Endothelial cell of umbilical vein (primary cell): Measurements from ENCODE around the gene DPY30. TPM values are rescaled to one million over a fixed set of nuclear protein-coding genes. Genes with fewer than 3 reads are reported as not detected.
A peak's percentile ranks its signal among the peaks of the same experiment; 100 is the strongest.

ENCODE experiments used
- BruUV-seq: library from RNA; stranded (reverse); fragments of 400-500 nt; replicated peaks from 2 replicates; lab custom pipeline; 2021; lab: Mats Ljungman, UMichigan
- CTCF ChIA-PET: fragments of 300-600, 350-600 bp; sonication (Branson Sonifier 250); formaldehyde crosslinking; loops from one replicate; lab custom pipeline; 2021; ENCODE audit warnings: antibody characterized with exemption, inconsistent platforms; lab: Charles Lee
- POLR2A ChIA-PET: fragments of 300-600, 350-600 bp; sonication (Branson Sonifier 250); formaldehyde crosslinking; loops from one replicate; lab custom pipeline; 2021; ENCODE audit warnings: antibody characterized with exemption, inconsistent platforms; lab: Charles Lee
- DNase-seq: peaks from one replicate; pipeline ENCODE4 v3.0.0-alpha.2; 2011; ENCODE audit warnings: low read depth, low spot score
- FAIRE-seq: peaks from 2 replicates; lab custom pipeline; 2011; peaks lifted over from hg19 to GRCh38; lab: Jason Lieb, UNC
- H2AFZ ChIP-seq: 2 replicates; pipeline ENCODE4 v1.6.0; 2012; ENCODE audit warnings: low read depth, low read length, control low read depth, inconsistent platforms
- H3K27ac ChIP-seq: 2 replicates; pipeline ENCODE4 v1.5.1; 2011; ENCODE audit warnings: low read depth, mild to moderate bottlenecking, control low read depth, low read length, moderate library complexity; ENCODE audit not compliant: insufficient read depth
- H3K27me3 ChIP-seq, 2 experiments: 2 replicates each; pipeline versions ENCODE4 v1.6.0 to v1.6.1; 2011; ENCODE audit warnings: low read length in 2 of 2, mixed read lengths in 1 of 2; ENCODE audit not compliant: control insufficient read depth in 2 of 2, insufficient read depth in 2 of 2
- H3K36me3 ChIP-seq, 2 experiments: 2 replicates in 1 of 2; 3 replicates in 1 of 2; pipeline ENCODE4 v1.5.1; 2011; ENCODE audit warnings: low read length in 2 of 2, mild to moderate bottlenecking in 1 of 2, moderate library complexity in 1 of 2; ENCODE audit not compliant: control insufficient read depth in 2 of 2, insufficient read depth in 2 of 2; ENCODE audit errors: extremely low read depth in 1 of 2
- H3K4me1 ChIP-seq: 3 replicates; pipeline ENCODE4 v1.5.1; 2011; ENCODE audit warnings: mild to moderate bottlenecking, low read length; ENCODE audit not compliant: control insufficient read depth, insufficient read depth; ENCODE audit errors: extremely low read depth
- H3K4me2 ChIP-seq: 2 replicates; pipeline ENCODE4 v1.6.1; 2011; ENCODE audit warnings: low read length, control low read depth, mixed read lengths; ENCODE audit not compliant: insufficient read depth
- H3K4me3 ChIP-seq, 3 experiments: fragments of 200-600 bp in 1 of 3; sonication (generic), shearing (Covaris generic) in 1 of 3; replicated peaks in 1 of 3; 2 replicates each; pipeline ENCODE4 v1.5.1; 2011 to 2016; ENCODE audit warnings: control low read depth in 3 of 3, low read length in 3 of 3, mild to moderate bottlenecking in 2 of 3, inconsistent platforms in 1 of 3, low read depth in 1 of 3, moderate library complexity in 1 of 3; ENCODE audit not compliant: insufficient read depth in 1 of 3
- H3K79me2 ChIP-seq: 2 replicates; pipeline ENCODE4 v1.6.0; 2012; ENCODE audit warnings: low read length, inconsistent platforms; ENCODE audit not compliant: control insufficient read depth, insufficient read depth
- H3K9ac ChIP-seq: replicated peaks from 2 replicates; pipeline ENCODE3; 2011; ENCODE audit warnings: low read length, control low read depth; ENCODE audit not compliant: insufficient read depth; ENCODE audit errors: extremely low read depth
- H3K9me1 ChIP-seq: replicated peaks from 3 replicates; pipeline ENCODE4 v1.6.0; 2011; ENCODE audit warnings: mild to moderate bottlenecking, low read length; ENCODE audit not compliant: control insufficient read depth, insufficient read depth; ENCODE audit errors: extremely low read depth
- H3K9me3 ChIP-seq: replicated peaks from 2 replicates; pipeline ENCODE4 v1.5.1; 2012; ENCODE audit warnings: low read length, inconsistent platforms; ENCODE audit not compliant: control insufficient read depth, insufficient read depth
- H4K20me1 ChIP-seq: replicated peaks from 2 replicates; pipeline ENCODE3; 2011; ENCODE audit warnings: mild to moderate bottlenecking, low read length; ENCODE audit not compliant: control insufficient read depth, insufficient read depth; ENCODE audit errors: extremely low read depth
- CTCF ChIP-seq, 2 donors: IDR thresholded peaks; 1 replicate in 1 of 2; 2 replicates in 1 of 2; pipeline ENCODE4 v1.5.1; 2011; ENCODE audit warnings: low read length in 2 of 2, mild to moderate bottlenecking in 2 of 2, moderate library complexity in 2 of 2, control low read depth in 1 of 2, inconsistent platforms in 1 of 2, low read depth in 1 of 2; ENCODE audit not compliant: insufficient read depth in 1 of 2; ENCODE audit errors: extremely low read depth in 1 of 2
- GATA2 ChIP-seq: IDR thresholded peaks from 2 replicates; pipeline ENCODE4 v1.7.0; 2011; ENCODE audit warnings: low read depth, mild to moderate bottlenecking, moderate library complexity, mixed read lengths, low read length; ENCODE audit not compliant: insufficient read length, insufficient read depth
- JUN ChIP-seq: IDR thresholded peaks from 2 replicates; pipeline ENCODE4 v1.6.1; 2011; ENCODE audit warnings: borderline replicate concordance, low read depth; ENCODE audit not compliant: insufficient read length, insufficient read depth
- MYC ChIP-seq: IDR thresholded peaks from one replicate; pipeline ENCODE4 v1.6.1; 2011; ENCODE audit warnings: mild to moderate bottlenecking, low read depth, low read length
- POLR2A ChIP-seq: IDR thresholded peaks from 2 replicates; pipeline ENCODE4 v1.6.1; 2012; ENCODE audit warnings: low read depth, mild to moderate bottlenecking, control low read depth, low read length
- dilution Hi-C: fragments of 300-500 bp; cut with MboI; formaldehyde crosslinking; loops from one replicate; pipeline ENCODE4 v1.15.0; 2019; ENCODE audit warnings: low sequenced_read_pairs; ENCODE audit not compliant: extremely low pct_ligation_motif_present
- intact Hi-C: fragments of 100-400 bp; cut with micrococcal nuclease; formaldehyde crosslinking; loops from one replicate; pipeline ENCODE4 v1.10.0; 2022
- polyA plus RNA-seq, 4 experiments: library from polyadenylated mRNA; depleted of rRNA in 3 of 4; stranded (reverse) in 3 of 4; unstranded in 1 of 4; fragments of >200 nt; gene quantifications; 2 replicates each; pipeline versions ENCODE4 v1.2.1 to v1.2.3, GENCODE V29; 2011 to 2012; ENCODE audit warnings: missing spikeins in 1 of 4
- total RNA-seq: library from RNA; stranded (reverse); gene quantifications from 2 replicates; pipeline ENCODE4 v1.2.3, GENCODE V29; 2021

Gene DPY30
- total and polyA plus RNA-seq, 2 donors (not counting 3 experiments of a cell fraction or from before 2014, with no cell fraction given): 78.4 to 83.4 TPM

GRCh38 chr2:31989946-31990345 lies 49.7 kb downstream of the DPY30 start:
- dilution Hi-C loops: no loop called here

GRCh38 chr2:31987454-31988220 lies 52.0 kb downstream of the DPY30 start:
- DNase-seq: peak; percentile 51
- Histone ChIP-seq H3K4me2 (no peak overlapping the region), H3K79me2 (peaks cover 90% of the 10 kb centered on the region), H3K9ac (no peak overlapping the region), H3K36me3 (peaks cover 0 to 2% of the 10 kb centered on the region in 2 experiments), H3K9me3 (no peaks in the 10 kb centered on the region), H3K4me3 (no peak overlapping the region), H3K27ac (no peak overlapping the region), H3K9me1 (no peaks in the 10 kb centered on the region), H3K27me3 (no peaks in the 10 kb centered on the region), H4K20me1 (peaks cover 8% of the 10 kb centered on the region), H2AFZ (no peak overlapping the region), H3K4me1 (peaks cover 3% of the 10 kb centered on the region)
- no TSS peak for BruUV-seq
- TF ChIP-seq POLR2A (no peak), GATA2 (no peak), JUN (peak; percentile 65), CTCF (IDR thresholded peaks at IDR 0.05; ENCODE audit: extremely low read depth in 1 of 2, insufficient read depth in 1 of 2, low read depth in 1 of 2, low read length in 2 of 2) (no peak)
- dilution Hi-C loops: no loop called here
- ChIA-PET CTCF (no interaction called here), POLR2A (no interaction called here)
- FAIRE-seq: no peak
- intact Hi-C loops: no loop called here

More at GRCh38 chr2:31989946-31990345, 49.7 kb downstream of the DPY30 start:
- BruUV-seq: no TSS peak
- Histone ChIP-seq H3K27me3 (no peaks in the 10 kb centered on the region), H3K4me3 (no peak overlapping the region), H3K27ac (no peak overlapping the region), H2AFZ (no peak overlapping the region), H3K9me3 (no peaks in the 10 kb centered on the region), H3K4me2 (no peak overlapping the region), H3K4me1 (peaks cover 3% of the 10 kb centered on the region), H3K79me2 (peaks cover 97% of the 10 kb centered on the region), H3K9ac (no peak overlapping the region), H3K9me1 (no peaks in the 10 kb centered on the region), H3K36me3 (no peaks in the 10 kb centered on the region), H4K20me1 (peaks cover 4% of the 10 kb centered on the region)
- CTCF ChIA-PET: no interaction called here
- intact Hi-C loops: no loop called here
- POLR2A ChIA-PET: no interaction called here
- FAIRE-seq (no peak), DNase-seq (no peak)
- no peak for TF ChIP-seq MYC
